Stimulated activated CD4-positive, alpha-beta T cell treated with anti-CD3 and anti-CD28 coated beads, Interleukin-15, amount 100 ng/mL, for 48 hours (primary cell): ENCODE data around the gene KLF17.
"Not testable (repeated sequence)": the region's sequence is repeated elsewhere in the genome, so short reads cannot be mapped to it uniquely, and the experiment has no call there.

Experiments
- DNase-seq, 2 donors: peaks; one replicate each; pipeline ENCODE4 v3.0.0-alpha.2; 2020; ENCODE audit warnings: low read depth in 2 of 2

The KLF17 gene

GRCh38 chr1:44108971-44109370 lies 9.7 kb upstream of the KLF17 start:
- no peak for DNase-seq

- DNase-seq: no peak
Observed at GRCh38 chr1:44110916-44111315, 7.7 kb upstream of the KLF17 start.

GRCh38 chr1:44111861-44112260 lies 6.8 kb upstream of the KLF17 start:
- DNase-seq: no peak

GRCh38 chr1:44112486-44112885 lies 6.1 kb upstream of the KLF17 start:
- no peak for DNase-seq

GRCh38 chr1:44113095-44113609 lies 5.5 kb upstream of the KLF17 start:
- no peak for DNase-seq

GRCh38 chr1:44114098-44114497 lies 4.5 kb upstream of the KLF17 start:
- no peak for DNase-seq

GRCh38 chr1:44117272-44117671 lies 1.3 kb upstream of the KLF17 start:
- DNase-seq: not testable (repeated sequence)

GRCh38 chr1:44119525-44119924 lies 904 bp downstream of the KLF17 start:
- no peak for DNase-seq

GRCh38 chr1:44120398-44120949 lies 1.9 kb downstream of the KLF17 start:
- no peak for DNase-seq

- no peak for DNase-seq
Observed at GRCh38 chr1:44129616-44130500, 11.2 kb downstream of the KLF17 start.

- DNase-seq: no peak
Observed at GRCh38 chr1:44131411-44131810, 12.8 kb downstream of the KLF17 start.

GRCh38 chr1:44134071-44134920 lies 15.7 kb downstream of the KLF17 start:
- no peak for DNase-seq

GRCh38 chr1:44135886-44136285 lies 17.3 kb downstream of the KLF17 start:
- no peak for DNase-seq

GRCh38 chr1:44138239-44138638 lies 19.6 kb downstream of the KLF17 start:
- no peak for DNase-seq

- DNase-seq: not testable (repeated sequence)
Observed at GRCh38 chr1:44139565-44139964, 20.9 kb downstream of the KLF17 start.

- no peak for DNase-seq
Observed at GRCh38 chr1:44141531-44141930, 22.9 kb downstream of the KLF17 start, which contains the start of gene KLF18. Gene KLF18, minus strand, starts transcription at chr1:44141631. Its CDS starts 0 bp downstream, at chr1:44141631.

- DNase-seq: no peak
Observed at GRCh38 chr1:44144962-44145756, 26.5 kb downstream of the KLF17 start.

- DNase-seq: no peak
Observed at GRCh38 chr1:44146536-44147361, 28.1 kb downstream of the KLF17 start.

- DNase-seq: no peak
Observed at GRCh38 chr1:44147582-44147981, 29.0 kb downstream of the KLF17 start.

GRCh38 chr1:44151332-44151731 lies 32.7 kb downstream of the KLF17 start:
- DNase-seq: no peak
